GM18868 (cell line): ENCODE data around the gene FCAMR.
"Not testable (repeated sequence)": the region's sequence is repeated elsewhere in the genome, so short reads cannot be mapped to it uniquely, and the experiment has no call there.

Experiments used
- ATAC-seq: cut with Tn5 transposase; IDR thresholded peaks from one replicate; pipeline ENCODE4 v1.9.1; 2021; ENCODE audit warnings: mild to moderate bottlenecking, moderate library complexity; ENCODE audit not compliant: unreplicated experiment

The FCAMR gene

DNA sequence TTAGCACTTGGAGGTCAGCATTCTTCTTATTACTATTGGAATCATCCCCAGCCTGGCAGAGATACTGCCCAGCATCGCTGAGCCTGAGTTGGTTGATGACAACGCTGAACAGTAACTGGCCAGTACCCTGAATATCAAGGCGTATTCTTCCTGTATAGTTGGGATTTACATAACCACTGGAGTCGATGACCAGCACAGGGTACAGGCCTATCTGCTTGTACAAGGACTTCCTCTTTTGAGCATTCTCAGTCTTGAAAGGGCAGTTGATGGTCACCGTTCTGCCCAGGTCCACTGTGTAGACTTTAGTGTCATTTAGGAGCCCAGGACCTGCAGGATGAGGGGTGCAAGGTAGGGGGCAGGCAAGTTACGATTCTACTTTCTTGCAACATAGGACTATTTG is 32.8 kb downstream of the FCAMR start:
- no peak for ATAC-seq

DNA sequence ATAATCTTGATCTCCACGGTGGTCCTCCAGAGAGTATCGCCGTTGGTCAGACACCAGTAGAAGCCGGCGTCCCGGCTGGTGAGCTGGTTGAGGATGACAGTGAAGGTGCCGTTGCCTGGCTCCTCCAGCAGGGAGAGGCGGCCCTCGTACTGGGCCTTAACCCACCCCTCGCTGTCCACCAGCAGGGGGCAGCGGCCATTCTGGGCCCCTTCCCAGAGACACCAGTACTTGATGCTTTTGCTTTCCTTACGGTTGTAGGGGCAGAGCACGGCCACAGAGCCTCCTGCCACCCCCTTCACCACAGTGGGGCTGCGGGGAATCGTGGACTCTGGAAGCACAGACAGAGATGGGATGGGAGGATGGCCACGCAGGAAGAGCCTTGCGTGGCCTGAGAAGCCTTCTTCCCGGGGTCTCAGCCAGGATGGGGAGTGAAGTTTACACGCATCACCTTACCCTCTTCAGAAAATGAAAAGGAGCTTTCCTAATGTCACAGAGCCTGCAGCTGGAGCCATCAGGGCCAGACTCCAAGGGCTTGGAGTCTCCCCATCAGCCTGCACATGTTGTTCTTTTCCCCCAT is 34.7 kb downstream of the FCAMR start:
- ATAC-seq: no peak

- ATAC-seq: no peak
Measured at GRCh38 chr1:206933333-206933945, 36.8 kb downstream of the FCAMR start.

- no peak for ATAC-seq
Measured at GRCh38 chr1:206932177-206932576, 38.1 kb downstream of the FCAMR start.

DNA sequence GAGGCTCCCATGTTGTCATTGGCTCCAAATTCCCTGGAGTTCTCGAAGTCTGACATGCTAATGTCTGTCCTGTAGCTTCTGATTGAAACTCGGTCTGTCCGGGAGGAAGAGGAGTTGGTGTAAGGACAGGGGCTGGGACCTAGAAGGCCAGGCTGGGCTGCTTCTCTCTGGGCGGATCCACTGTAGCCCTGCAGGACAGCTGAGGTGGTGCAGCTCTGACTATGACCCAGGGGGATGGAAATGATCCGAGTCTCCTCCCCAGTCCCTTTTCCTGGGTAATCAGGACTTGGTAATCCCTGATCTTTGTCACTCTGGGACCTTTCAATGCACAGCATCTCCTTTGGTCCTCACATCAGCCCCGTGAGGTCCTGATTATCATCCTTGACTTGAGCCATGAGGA is 38.6 kb downstream of the FCAMR start:
- ATAC-seq: no peak

GRCh38 chr1:206930210-206930798 is 40.0 kb downstream of the FCAMR start:
- peak; percentile 85 for ATAC-seq

- ATAC-seq: no peak
Measured at GRCh38 chr1:206929524-206929923, 40.7 kb downstream of the FCAMR start.

DNA sequence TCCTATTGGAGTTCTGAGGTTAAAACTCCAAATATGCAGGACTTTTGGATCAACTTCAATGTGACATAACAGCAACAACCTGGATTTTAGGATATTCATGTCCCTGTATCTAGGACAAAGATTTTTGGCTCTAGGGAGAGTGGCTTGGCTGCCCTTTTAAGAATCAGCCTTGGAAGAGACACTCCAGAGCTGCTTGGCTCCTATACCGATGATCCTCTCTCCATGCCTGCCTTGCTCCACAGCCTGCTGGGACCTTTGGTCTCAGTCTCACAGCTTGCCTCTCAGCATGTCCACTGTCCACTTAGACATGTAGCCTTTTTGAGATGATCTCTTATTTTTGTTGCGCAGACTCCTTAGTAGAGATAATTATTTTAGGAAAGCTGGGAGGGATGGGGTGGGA is 44.0 kb downstream of the FCAMR start:
- no peak for ATAC-seq

- peak; percentile 48 for ATAC-seq
Measured at GRCh38 chr1:206925106-206925736, 45.0 kb downstream of the FCAMR start.

DNA sequence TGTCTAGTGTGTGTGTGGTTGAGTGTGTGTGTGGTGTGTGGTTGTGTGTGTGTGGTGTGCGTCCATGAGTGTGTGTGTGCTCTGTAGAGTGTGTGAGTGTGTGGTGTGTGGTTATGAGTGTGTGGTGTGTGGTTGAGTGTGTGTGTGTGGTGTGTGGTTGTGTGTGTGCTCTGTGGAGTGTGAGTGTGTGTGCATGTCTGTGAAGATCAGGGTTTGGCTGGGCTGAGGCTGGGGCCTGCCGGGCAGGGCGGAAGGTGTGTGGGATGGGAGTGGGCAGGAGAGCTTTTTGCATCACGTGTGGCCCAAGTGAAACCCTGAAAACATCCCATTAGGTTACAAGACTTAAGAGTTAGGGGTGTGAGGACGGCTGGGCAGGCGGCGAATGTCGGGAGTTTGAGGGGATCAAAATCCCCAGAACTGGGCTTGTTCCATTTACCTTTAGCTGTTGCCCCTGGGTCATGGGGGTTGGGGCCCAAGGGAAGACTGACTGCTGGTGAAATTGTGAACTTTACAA is 45.6 kb downstream of the FCAMR start:
- ATAC-seq: peak; percentile 23

DNA sequence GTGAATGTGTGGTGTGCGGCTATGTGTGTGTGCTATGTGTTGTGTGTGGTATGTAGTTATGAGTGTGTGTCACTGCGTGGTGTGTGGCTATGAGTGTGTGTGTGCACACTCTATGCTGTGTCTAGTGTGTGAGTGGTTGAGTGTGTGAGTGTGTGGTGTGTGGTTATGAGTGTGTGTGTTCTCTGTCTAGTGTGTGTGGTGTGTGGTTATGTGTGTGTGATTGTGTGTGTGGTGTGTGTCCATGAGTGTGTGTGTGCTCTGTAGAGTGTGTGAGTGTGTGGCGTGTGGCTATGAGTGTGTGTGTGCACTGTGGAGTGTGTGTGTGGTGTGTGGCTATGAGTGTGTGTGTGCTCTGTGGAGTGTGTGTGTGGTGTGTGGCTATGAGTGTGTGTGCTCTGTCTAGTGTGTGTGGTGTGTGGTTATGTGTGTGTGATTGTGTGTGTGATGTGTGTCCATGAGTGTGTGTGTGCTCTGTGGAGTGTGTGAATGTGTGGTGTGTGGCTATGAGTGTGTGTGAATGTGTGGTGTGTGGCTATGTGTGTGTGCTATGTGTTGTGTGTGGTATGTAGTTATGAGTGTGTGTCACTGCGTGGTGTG is 46.2 kb downstream of the FCAMR start:
- not testable (repeated sequence) for ATAC-seq

GRCh38 chr1:206923009-206923960 is 47.0 kb downstream of the FCAMR start:
- peak; percentile 54 for ATAC-seq

DNA sequence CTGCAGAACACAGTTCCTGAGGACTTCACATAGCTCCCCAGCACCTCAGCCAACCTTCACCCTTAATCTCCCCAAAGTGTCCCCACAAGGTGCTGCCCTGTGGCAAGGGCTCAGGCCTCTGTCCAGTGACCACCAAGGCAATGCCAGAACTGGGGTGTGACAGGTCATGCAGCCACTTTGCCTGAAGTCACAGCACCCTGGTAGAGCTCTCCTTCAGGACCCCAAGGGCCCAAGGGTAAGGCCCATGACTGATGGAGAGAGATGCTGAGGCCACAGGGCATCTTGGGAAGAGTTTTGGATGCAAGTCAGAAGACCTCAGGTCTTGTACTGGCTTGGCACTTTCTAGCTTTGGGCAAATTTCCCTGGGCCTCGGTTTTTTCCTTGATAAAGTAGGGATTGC is 47.7 kb downstream of the FCAMR start:
- ATAC-seq: no peak

- no peak for ATAC-seq
Measured at GRCh38 chr1:206921772-206922265, 48.4 kb downstream of the FCAMR start, which contains the start of gene FCMR. FCMR (minus strand) TSS chr1:206921941; CDS start chr1:206921854, 87 bp downstream.

DNA sequence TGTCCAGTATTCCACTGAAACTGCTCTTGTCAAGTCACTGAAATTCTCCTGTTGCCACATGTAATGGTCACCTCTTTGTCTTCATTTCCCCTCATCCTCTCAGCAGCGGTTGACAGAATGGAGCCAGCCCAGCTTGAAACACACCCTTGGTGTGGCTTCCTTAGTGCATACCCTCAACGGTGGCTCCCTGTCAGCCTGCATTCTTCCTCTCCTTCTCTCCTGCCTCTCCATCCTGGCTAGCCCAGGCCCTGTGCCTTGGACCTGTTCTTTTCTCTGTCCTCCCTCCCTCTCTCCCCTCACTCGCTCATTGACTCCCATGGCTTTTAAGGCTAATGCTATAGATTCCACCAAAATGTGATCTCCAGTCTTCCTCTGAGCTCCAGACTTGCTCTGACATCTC is 52.2 kb downstream of the FCAMR start:
- ATAC-seq: no peak

GRCh38 chr1:206916000-206916709 is 54.1 kb downstream of the FCAMR start:
- no peak for ATAC-seq

DNA sequence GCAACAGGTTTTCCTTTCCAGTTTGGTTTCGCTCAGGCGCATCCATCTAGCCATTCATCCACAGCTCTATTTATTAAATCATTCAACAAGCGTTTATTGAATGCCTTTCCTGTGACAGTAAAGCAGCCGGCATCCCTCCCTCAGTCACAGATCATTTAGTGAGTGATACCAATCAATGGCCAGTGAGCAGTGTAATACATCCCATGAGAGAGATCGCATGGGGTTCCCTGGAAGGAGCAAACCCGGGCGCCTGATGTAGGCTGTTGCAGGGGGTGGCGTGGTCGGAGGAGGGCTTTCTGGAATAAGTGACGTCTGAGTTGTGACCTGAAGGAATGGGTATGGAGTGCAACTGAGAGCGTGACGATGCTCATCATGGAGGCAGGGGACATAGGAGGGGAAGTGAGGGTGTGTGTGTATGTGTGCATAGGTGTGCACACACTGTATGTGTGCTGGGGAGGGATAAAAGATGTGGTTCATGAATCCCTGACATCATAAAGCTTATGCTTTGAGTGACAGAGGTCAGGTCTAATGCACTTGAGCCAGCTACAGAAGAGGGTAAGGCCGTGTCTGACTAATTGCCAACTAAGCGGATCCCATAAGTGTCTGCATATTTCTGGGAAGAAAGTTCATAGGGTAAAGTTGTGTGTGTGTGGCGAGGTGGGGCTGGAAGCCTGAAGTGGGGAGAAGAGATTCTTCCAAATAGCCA is 55.1 kb downstream of the FCAMR start:
- no peak for ATAC-seq

GRCh38 chr1:206913766-206914537 is 56.3 kb downstream of the FCAMR start:
- no peak for ATAC-seq
